Measurements from ENCODE around the gene EIF4A2.
"Not testable (repeated sequence)": the region's sequence is repeated elsewhere in the genome, so short reads cannot be mapped to it uniquely, and the experiment has no call there.

The EIF4A2 gene

DNA sequence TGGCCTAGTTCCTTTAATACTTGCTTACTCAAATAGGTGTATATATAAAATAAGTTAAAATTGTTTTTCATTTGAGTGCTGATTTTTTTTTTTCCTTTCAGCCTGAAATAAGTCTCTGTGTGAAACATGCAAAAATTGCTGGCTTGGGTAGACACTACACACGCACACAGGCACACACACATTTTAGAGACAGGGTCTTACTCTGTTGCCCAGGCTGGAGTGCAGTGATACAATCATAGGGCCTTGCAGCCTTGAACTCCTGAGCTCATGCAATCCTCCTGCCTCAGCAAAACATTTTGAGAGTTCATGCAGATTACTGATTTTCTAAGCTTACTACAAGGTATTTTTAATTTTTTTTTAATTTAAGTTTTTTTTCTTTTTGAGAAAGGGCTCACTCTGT, 35.6 kb downstream of the EIF4A2 start:
- H3K4me3 ChIP-seq (ENCODE audit: low read depth, low read length): no peak overlapping the region
- TF ChIP-seq, protein P1, sequence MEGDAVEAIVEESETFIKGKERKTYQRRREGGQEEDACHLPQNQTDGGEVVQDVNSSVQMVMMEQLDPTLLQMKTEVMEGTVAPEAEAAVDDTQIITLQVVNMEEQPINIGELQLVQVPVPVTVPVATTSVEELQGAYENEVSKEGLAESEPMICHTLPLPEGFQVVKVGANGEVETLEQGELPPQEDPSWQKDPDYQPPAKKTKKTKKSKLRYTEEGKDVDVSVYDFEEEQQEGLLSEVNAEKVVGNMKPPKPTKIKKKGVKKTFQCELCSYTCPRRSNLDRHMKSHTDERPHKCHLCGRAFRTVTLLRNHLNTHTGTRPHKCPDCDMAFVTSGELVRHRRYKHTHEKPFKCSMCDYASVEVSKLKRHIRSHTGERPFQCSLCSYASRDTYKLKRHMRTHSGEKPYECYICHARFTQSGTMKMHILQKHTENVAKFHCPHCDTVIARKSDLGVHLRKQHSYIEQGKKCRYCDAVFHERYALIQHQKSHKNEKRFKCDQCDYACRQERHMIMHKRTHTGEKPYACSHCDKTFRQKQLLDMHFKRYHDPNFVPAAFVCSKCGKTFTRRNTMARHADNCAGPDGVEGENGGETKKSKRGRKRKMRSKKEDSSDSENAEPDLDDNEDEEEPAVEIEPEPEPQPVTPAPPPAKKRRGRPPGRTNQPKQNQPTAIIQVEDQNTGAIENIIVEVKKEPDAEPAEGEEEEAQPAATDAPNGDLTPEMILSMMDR (IDR thresholded peaks at IDR 0.05; ENCODE audit: low read depth, low read length, missing control alignments): no peak
- DNase-seq (ENCODE audit: low read depth): no peak

DNA sequence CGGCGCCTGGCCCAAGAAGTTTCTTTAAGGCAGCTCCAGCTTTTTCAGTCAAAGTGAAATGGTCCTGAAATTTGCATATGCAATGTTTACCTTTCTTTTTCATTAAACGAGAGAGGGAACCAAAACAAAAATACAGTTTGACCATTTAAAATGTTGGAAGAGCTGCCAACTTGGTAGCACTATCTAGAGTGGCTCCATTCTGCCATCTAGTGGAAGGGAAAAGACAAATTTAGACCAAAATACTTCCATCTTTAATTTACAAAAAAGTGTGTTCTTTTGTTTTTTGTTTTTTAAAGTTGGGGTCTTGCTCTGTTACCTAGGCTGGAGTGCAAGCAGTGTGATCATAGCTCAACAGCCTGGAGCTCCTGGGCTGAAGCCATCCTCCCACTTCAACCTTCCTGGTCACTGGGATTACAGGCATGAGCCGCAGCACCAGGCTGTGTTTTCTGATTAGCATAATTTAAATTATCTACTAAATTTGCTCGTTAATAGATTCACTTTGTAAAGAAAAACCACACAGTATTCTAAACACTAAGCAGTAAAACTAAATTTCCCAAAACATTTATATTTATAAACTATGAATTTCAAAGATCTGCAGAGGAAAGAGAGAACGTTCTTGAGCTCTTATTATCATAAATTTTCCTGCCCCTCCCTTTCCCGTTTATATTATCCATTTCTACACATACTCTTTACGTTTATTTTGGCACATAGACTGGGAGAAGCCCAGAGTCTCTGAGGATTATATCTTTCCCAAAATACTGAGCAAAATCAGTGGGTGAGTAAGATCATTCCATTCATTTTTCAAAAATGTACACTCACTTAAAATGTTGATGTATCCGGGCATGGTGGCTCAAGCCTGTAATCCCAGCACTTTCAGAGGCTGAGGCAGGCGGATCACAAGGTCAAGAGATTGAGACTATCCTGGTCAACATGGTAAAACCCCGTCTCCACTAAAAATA, 38.3 kb downstream of the EIF4A2 start:
- TF ChIP-seq, protein P1 (IDR thresholded peaks at IDR 0.05; ENCODE audit: low read depth, low read length, missing control alignments): peak; percentile 72
- no peak for DNase-seq (ENCODE audit: low read depth)
- no peak overlapping the region for H3K4me3 ChIP-seq (ENCODE audit: low read depth, low read length)

DNA sequence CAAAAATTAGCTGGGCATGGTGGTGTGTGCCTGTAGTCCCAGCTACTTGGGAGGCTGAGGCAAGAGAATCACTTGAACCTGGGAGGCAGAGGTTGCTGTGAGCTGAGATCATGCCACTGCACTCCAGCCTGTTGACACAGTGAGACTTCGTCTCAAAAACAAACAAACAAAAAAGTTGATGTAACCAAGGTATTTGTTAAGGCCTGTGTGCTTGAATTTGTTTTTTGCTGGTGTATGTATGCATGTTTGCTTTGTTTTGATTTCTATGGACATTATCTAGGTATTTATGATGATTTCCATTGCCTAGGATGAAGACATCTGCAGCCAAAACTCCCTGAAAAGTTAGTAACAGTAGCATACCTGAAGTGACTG, 39.0 kb downstream of the EIF4A2 start:
- DNase-seq (ENCODE audit: low read depth); H3K4me3 ChIP-seq (ENCODE audit: low read depth, low read length): not testable (repeated sequence)

DNA sequence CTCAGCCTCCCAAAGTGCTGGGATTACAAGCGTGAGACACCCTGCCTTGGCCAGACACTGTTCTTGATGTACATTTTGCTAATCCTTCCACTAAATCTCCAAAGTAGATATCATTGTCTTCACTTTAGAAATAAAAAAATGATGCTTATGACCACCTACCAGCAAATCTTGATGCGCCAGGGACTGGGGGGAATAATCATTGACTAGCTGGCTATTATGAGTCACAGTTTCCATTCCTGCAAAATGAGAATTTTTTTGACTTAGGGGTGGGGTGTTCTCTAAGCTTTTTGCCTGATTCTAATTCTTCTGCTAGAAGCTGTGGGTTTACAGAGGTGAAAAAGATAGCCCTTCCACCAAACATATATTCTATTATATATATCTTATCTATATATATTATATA, 40.0 kb downstream of the EIF4A2 start:
- TF ChIP-seq, protein P1 (IDR thresholded peaks at IDR 0.05; ENCODE audit: low read depth, low read length, missing control alignments): no peak
- no peak overlapping the region for H3K4me3 ChIP-seq (ENCODE audit: low read depth, low read length)
- DNase-seq (ENCODE audit: low read depth): no peak

DNA sequence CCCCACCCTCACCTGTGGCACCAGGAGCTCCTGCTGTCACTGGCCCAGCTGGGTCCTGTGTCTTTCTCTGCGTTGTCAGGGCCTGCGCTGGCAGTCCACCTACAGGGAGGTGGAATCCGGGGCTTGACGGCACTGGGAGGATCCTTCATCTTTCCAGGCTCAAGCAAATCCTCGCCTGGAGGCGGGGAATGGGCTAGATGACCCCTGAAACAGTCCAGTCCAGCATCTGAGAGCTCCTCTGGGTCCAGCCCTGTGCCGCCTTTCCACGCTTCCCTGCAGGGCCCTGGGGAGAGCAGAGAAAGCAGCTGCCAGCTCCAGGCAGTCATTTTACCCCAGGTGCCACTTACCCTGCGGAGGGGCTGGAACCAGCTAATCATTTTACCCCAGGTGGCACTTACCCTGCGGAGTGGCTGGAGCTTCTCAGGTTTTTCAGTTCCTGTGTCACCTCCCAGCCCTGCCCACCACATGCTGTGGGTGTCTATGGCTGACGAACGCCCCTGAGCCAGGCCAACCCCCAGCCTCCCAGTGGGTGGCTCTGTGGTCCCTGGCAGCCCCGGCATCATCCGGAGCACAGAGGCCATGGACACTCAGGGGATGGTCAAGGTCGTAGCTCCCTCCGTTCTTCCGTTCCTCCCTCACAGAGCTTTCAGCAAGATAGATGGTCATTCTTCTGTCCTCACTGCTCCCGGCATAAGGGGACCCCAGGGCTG, 41.2 kb downstream of the EIF4A2 start:
- TF ChIP-seq, protein P1 (IDR thresholded peaks at IDR 0.05; ENCODE audit: low read depth, low read length, missing control alignments): no peak
- no peak overlapping the region for H3K4me3 ChIP-seq (ENCODE audit: low read depth, low read length)
- no peak for DNase-seq (ENCODE audit: low read depth)

DNA sequence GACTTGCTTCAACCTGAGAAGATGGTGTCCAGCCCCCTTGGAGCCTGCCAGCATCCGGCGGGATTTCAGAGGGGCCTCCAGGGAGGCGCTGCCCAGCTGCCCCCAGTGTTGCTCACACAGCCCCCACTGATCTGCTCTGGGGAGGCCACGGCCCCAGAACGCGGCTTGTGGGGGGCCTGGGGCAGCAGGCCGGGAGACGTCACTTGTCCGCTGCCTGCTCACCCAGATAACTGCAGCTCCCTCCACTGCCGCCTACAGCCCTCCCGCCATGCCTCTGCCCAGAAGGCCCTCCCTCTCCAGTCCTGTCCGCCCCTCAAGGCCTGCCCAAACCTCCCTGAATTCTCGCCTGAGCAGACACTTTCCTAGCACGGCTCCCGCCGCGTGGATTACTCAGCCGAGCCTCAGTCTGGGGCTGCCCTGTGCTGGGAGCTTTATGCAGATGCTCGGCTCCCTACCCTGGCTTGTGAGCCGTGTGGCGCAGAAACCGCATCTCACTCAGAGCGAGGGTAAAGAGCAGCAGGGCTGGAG, 42.0 kb downstream of the EIF4A2 start:
- no peak for DNase-seq (ENCODE audit: low read depth)
- H3K4me3 ChIP-seq (ENCODE audit: low read depth, low read length): no peak overlapping the region
- TF ChIP-seq, protein P1 (IDR thresholded peaks at IDR 0.05; ENCODE audit: low read depth, low read length, missing control alignments): no peak

DNA sequence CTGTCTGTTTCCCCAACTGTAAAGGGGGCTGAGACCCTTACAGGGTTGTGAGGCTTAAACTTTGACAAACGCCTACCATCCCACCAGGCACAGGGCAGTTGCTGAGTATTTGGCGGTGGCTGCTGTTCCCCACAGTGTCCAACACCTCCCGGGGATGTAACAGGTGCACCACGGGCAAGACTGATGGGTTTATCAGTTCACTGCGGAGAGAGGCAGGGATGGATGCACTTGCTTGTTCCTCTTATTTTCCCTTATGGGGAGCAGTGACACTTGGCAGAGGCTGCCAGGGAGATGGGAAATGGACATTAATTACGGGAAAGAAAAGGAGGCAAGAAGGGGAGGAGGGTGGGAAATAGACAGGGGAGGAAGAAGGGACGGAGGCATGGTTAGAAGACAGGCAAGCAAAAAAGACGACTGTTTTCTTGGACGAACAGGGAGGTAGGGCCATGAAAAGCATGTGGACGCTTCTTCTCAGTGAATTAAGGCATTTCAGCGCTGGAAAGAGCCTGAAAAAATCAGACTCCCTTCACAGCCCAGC, 42.6 kb downstream of the EIF4A2 start:
- no peak for DNase-seq (ENCODE audit: low read depth)
- H3K4me3 ChIP-seq (ENCODE audit: low read depth, low read length): no peak overlapping the region
- TF ChIP-seq, protein P1 (IDR thresholded peaks at IDR 0.05; ENCODE audit: low read depth, low read length, missing control alignments): no peak
